ENCODE data around the gene KCND1.

The KCND1 gene

GRCh38 chrX:48937054-48937907 lies 34.4 kb downstream of the KCND1 start:
- DNase-seq (ENCODE audit: low read depth), result peak; percentile 88

GRCh38 chrX:48936429-48937053 lies 35.1 kb downstream of the KCND1 start:
- DNase-seq (ENCODE audit: low read depth), result no peak

DNA sequence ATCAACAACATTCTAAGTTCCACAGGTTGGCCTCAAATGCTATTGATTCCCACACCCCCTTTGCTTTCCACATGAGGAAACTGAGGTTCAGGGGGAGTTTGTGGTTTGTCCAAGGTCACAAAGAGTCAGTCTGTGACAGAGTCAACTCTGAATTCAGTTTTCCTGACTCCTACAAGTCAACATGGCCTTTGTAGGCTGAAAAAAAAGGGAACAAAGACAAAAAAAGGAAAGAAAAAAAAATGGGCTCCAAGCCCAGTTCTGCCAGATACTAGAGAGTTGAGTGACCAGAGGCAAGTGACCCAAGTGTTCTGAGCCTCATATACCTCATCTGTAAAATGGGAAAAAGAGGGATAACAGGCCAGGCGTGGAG lies 36.4 kb downstream of the KCND1 start:
- DNase-seq (ENCODE audit: low read depth), result no peak

DNA sequence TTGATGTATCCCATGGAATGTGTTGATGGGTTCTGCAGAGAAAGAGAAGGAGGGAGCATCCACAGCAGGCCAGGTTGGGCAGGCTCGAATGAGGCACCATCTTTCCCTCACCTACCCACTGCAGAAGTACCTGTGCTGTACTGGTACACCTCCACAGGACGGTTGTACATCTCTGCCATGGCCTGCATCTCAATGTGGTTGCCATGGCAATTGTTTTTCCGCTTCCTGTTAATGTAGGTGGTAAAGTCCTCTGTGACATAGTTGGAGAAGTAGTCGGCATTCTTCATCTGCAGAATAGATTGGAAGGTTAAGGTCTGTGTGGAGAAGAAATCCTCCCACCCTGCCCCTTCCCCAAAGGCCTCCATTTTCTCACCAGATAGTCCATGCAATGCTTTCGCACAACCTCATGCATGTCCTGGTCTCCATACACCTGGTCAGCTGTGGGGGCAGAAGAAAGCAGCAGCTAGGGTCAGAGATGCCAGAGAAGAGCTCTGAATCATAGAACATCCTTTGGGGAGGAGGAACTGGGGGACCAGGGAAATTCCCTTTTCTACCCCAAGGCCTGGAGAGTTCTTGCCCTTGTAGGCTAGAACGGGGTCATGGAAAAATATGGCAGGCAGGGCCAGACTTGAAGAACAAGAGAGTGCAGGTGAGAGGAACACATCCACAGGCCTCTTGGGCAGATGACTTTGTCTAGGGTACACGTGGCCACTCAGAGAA lies 36.9 kb downstream of the KCND1 start:
- no peak for DNase-seq (ENCODE audit: low read depth)

- no peak for DNase-seq (ENCODE audit: low read depth)
Observed at GRCh38 chrX:48933757-48934156, 37.9 kb downstream of the KCND1 start.

DNA sequence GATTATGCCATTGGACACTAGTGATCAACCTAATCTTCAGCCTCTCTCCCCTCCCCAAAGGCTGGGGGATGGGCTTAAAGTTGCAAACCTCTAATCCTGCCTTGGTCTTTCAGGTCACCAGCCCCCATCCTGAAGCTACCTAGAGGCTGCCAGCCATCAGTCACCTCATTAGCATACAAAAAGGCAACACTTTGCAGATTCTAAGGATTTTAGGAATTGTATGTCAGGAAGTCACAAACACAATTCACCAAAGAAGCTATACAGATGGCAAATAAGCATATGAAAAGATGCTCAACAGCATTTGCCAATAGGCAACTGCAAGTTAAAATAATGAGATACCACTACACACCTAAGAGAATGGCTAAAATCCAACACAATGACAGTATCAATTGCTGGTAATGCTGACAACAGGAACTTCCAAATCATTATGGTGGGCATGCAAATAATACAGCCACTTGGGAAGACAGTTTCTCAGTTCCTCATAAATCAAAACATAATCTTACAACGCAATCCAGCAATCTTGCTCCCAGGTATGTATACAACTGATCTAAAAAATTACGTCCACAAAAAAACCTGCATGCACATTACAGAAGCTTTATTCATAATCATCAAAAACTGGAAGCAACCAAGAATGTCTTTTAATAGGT lies 43.8 kb downstream of the KCND1 start:
- no peak for DNase-seq (ENCODE audit: low read depth)

- no peak for DNase-seq (ENCODE audit: low read depth)
Observed at GRCh38 chrX:48927123-48927522, 44.5 kb downstream of the KCND1 start.

DNA sequence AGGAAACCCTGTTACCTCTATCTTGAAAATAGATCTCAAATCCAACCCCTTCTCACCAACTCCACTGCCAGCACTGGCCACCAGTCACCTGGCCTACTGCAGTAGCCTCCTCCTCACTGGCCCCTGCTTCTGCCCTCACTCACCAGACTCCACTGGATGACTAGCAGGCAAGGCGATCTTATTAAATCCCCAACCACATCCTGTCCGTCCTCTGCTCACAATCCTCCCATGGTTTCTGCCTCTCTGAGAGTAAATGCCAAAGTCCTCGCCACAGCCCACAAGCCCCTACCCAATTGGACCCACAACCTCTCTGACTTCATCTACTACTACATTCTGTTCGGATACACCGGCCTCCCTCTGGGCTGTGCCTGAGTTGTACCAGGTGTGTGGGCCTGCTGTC lies 47.4 kb downstream of the KCND1 start:
- no peak for DNase-seq (ENCODE audit: low read depth)

GRCh38 chrX:48923771-48924170 lies 47.9 kb downstream of the KCND1 start:
- no peak for DNase-seq (ENCODE audit: low read depth)

DNA sequence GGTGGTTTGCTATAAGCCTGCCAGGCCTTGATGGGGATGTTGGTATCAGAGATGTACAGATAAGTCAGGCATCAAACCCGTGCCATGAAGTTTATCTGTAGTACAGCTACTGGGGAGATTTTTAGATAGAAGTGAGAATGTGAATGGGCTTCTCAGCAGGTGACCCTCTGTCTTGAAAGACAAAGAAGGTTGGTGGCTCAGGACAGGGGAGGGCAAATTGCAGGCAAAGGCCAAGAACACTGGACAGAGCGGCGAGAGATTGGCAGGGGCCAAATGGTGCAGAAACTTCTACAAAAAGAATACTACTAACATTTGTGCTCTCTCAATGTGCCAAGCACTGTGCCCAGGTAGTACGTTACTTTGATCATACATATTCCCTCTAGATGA lies 50.9 kb downstream of the KCND1 start:
- DNase-seq (ENCODE audit: low read depth), result no peak

DNA sequence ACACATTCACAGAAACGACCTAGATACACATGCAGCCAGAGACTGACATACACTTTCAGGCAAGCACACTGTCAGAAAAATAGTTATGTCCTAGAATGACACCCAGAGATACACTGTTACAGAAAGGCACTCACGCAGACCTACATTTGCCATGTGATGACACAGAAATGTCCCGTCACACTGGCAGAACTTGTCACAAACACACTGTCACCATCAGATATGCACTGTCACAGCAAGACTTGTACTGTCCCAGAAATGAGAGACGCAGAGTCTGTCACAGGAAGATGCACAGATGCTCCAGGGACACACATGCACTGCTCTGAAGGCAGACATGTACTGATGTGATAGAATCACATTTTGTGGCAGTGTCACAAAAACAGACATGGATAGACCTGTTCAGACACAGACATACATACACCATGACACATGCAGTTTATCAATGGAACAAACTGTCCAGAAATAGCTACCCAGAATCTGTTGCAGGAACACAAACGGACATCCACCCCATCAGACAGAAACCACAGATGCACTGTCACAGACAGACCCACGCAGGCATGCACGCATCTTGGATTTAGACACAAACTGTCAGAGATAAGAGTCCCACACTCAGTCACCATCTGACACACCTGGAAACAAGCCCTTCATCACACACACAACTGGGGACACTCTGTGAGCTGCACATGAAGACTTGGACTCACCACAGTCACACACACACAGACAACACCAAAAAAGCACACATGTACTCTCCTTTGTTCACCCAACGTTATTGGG lies 51.5 kb downstream of the KCND1 start:
- DNase-seq (ENCODE audit: low read depth), result no peak

- no peak for DNase-seq (ENCODE audit: low read depth)
Observed at GRCh38 chrX:48919360-48919841, 52.2 kb downstream of the KCND1 start.

GRCh38 chrX:48918643-48919340 lies 52.9 kb downstream of the KCND1 start, which contains the start of gene PIM2:
PIM2 (minus strand) TSS chrX:48919024; CDS start chrX:48918834, 190 bp downstream.
- peak; percentile 85 for DNase-seq (ENCODE audit: low read depth)

DNA sequence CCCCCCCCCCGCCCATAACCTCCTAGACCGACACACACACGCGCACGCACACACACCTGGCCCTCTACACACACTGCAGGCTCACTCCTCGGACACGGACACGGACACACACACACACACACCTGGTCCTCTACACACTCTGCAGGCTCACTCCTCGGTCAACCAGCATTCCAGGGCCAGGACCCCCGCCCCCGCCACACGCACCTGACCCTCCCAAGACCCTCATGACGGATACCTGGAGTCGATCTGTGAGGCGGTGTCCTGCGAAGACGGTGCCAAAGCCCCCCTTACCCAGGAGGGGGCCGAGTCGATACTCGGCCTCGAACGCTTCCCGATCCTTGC lies 53.4 kb downstream of the KCND1 start:
- no peak for DNase-seq (ENCODE audit: low read depth)

DNA sequence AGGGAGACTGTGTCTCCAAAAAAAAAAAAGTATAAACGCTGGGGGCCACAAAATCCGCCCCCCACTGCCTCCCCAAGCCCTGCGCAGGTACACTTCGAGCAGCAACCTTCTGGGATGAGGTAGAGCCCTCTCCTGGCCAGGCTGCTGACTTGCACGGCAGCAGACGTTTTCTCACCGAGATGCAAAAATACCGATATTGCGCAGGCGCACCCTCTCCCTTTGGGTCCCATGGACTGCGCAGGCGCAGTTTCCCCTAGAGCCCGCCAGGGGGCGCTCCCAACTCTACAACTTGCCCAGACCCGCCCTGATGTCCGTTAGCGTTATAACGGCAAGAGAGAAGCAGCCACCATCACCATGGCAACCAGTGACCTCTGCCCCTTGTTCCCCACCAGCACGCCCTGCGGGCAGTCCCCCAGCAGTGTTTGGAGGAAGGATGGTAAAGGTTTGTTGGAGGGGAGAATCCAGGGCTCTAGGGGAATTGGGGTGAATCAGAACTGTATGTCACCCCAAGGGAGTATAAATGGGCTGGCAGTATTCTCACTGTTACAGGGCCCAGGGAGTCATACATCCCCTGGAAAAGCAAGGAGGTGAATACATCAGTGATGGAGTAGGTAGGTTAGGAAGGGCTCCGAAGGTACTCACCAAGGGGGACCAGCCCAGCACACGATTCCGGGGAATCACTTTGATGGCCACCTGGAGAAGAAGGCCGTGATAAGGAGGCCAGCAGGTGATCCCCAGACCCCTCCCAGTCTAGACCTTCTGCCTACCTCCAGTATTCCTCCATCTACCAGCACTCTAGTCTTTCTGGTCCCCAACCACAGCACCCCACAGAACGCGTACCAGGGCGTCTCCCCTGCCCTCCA lies 54.3 kb downstream of the KCND1 start:
- DNase-seq (ENCODE audit: low read depth), result peak; percentile 81

DNA sequence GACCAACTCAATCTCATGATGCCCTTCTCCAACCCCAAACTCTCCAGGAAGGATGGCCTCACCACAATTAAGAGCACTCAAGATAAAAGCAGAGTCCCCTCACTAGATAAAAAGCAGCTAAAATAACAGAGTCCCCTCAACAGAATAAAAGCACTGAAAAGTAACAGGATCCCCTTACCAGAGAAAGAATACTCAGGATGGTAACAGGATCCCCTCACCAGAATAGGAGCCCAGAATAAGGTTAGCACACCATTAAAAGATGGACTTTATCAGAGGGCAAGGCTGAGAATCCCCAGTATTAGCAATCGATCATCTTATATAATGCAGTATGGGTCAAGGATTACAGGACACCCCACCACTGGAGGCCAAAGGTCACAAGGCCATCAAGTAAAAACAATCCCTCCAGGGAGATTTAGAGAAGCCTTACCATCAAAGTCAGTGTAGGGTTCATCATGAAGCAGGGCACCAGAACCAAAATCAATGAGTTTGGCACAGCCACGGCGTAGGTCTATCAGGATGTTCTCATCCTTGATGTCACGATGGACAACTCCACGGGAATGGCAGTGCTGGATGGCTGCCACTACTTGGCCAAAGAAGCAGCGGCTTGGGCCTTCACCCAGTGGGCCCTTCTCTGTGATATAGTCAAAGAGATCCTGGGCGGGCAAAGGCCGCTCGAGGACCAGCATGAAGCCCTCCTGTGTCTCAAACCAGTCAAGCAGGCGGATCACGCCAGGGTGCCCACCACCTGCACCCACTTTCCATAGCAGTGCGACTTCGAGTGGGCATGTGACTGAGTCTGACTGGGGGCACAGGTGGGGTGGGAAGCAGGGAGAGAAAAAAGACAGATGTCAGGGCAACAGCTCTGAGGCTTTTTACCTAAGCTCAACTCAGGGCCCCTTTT lies 56.8 kb downstream of the KCND1 start:
- no peak for DNase-seq (ENCODE audit: low read depth)

DNA sequence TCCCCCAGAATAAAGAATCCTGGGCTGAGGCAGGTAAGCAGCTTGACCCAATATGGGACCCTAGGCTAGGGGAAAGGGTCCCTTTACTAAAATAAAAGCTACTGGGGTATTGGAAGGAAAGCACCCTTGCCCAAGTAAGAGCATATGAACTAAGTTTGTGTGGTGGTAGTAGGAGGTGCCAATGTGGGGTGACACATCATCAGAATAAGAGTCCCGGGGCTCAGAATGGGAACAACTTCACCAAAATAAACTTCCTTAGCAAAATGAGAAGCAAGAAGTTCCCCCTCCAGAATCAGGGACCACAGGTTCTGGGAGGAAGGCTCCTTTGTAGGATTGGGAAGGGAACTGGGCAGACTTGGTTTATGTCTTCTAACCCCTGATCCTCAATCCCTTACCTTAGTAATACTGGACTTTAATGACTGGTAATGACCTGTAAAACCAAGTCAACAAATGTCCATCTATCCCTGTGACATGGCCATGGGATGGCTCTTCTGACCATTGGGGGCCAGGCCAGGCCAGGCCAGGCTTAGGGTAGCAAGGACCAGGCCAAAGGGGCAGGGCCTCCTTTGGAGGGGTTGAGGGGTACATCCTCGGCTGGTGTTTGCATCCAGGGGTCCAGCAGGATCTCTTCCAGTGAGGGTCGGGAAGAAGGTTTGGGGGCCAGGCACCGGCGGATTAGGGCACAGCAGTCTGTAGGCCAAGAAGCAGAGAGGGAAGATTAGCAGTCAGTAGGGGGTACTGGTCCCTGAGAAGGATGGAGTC lies 57.9 kb downstream of the KCND1 start:
- no peak for DNase-seq (ENCODE audit: low read depth)
